GM18861 (cell line): ENCODE data around the gene EPPIN.

Experiments
- ATAC-seq: cut with Tn5 transposase; IDR thresholded peaks from one replicate; pipeline ENCODE4 v1.9.1; 2021; ENCODE audit not compliant: unreplicated experiment

Gene EPPIN

GRCh38 chr20:45539382-45539781 is 7.8 kb downstream of the EPPIN start, which contains the start of gene WFDC6:
Gene WFDC6 (minus strand): TSS chr20:45539482. CDS start chr20:45539407, 75 bp downstream.
- no peak for ATAC-seq

- no peak for ATAC-seq
These were observed 8.9 kb downstream of the EPPIN start for GRCh38 chr20:45538209-45538799.

GRCh38 chr20:45527294-45527693 is 19.9 kb downstream of the EPPIN start:
- no peak for ATAC-seq

GRCh38 chr20:45523821-45524220 is 23.4 kb downstream of the EPPIN start:
- no peak for ATAC-seq

GRCh38 chr20:45518282-45518681 is 28.9 kb downstream of the EPPIN start:
- no peak for ATAC-seq

GRCh38 chr20:45515147-45515913 is 31.9 kb downstream of the EPPIN start, which contains the start of gene SPINT3:
Gene SPINT3 (minus strand): TSS chr20:45515622. CDS start chr20:45515608, 14 bp downstream.
- ATAC-seq: no peak

GRCh38 chr20:45510242-45510862 is 36.8 kb downstream of the EPPIN start:
- no peak for ATAC-seq

- ATAC-seq: no peak
These were observed 38.1 kb downstream of the EPPIN start for GRCh38 chr20:45509091-45509490.

- ATAC-seq: no peak
These were observed 38.9 kb downstream of the EPPIN start for GRCh38 chr20:45508068-45508886.

GRCh38 chr20:45507011-45507820 is 40.0 kb downstream of the EPPIN start:
- peak; percentile 48 for ATAC-seq

- ATAC-seq: no peak
These were observed 40.8 kb downstream of the EPPIN start for GRCh38 chr20:45506398-45506797.

GRCh38 chr20:45503403-45503802 is 43.8 kb downstream of the EPPIN start:
- ATAC-seq: no peak

- ATAC-seq: no peak
These were observed 44.6 kb downstream of the EPPIN start for GRCh38 chr20:45502561-45502960.

- no peak for ATAC-seq
These were observed 45.6 kb downstream of the EPPIN start for GRCh38 chr20:45501600-45501999.

GRCh38 chr20:45500022-45500421 is 47.2 kb downstream of the EPPIN start:
- no peak for ATAC-seq

- no peak for ATAC-seq
These were observed 49.2 kb downstream of the EPPIN start for GRCh38 chr20:45497971-45498494.

GRCh38 chr20:45496166-45496565 is 51.0 kb downstream of the EPPIN start:
- ATAC-seq: no peak

- no peak for ATAC-seq
These were observed 51.7 kb downstream of the EPPIN start for GRCh38 chr20:45495501-45495941.
